K562 (cell line): Measurements from ENCODE around the gene ABHD5. TPM values are rescaled to one million over a fixed set of nuclear protein-coding genes. Genes with fewer than 3 reads are reported as not detected.

Source experiments
- ATAC-seq: fragments of 200-7000 bp; cut with Tn5 transposase; 3 replicates; pipeline ENCODE4 v1.9.1; 2020; ENCODE audit warnings: moderate library complexity
- BruUV-seq: library from RNA; stranded (reverse); fragments of 400-500 nt; replicated peaks from 2 replicates; lab custom pipeline; 2021; lab: Mats Ljungman, UMichigan
- CTCF ChIA-PET: fragments of 300-600 bp; formaldehyde crosslinking; extraction: SDS; loops from one replicate; lab custom pipeline; 2021; ENCODE audit warnings: low intra/inter-chr PET ratio; lab: Yijun Ruan, JAX
- POLR2A ChIA-PET: fragments of 300-600, 350-650 bp; sonication (Branson Sonifier 250); formaldehyde crosslinking; extraction: SDS; loops from one replicate; lab custom pipeline; 2021; ENCODE audit warnings: antibody characterized with exemption, inconsistent platforms; lab: Yijun Ruan, JAX
- DNase-seq, 4 experiments: peaks; one replicate each; pipeline versions ENCODE4 v3.0.0 to v3.0.0-alpha.2; 2011 to 2018; ENCODE audit warnings: low spot score in 3 of 4, mixed read lengths in 3 of 4; ENCODE audit errors: extremely low read depth in 1 of 4
- FAIRE-seq: peaks from 2 replicates; lab custom pipeline; 2011; peaks lifted over from hg19 to GRCh38; lab: Jason Lieb, UNC
- H2AFZ ChIP-seq: 2 replicates; pipeline ENCODE4 v1.6.0; 2011; ENCODE audit warnings: low read depth, low read length, control low read depth, inconsistent platforms
- H3K27ac ChIP-seq: fragments of 200-600 bp; 3 replicates; pipeline ENCODE4 v1.8.0; 2011; ENCODE audit warnings: low read depth, mild to moderate bottlenecking, control low read depth, inconsistent platforms, low read length, moderate library complexity, mixed read lengths; ENCODE audit errors: extremely low read depth
- H3K27me3 ChIP-seq, 2 experiments: fragments of 300-600 bp in 1 of 2; 2 replicates in 1 of 2; 3 replicates in 1 of 2; pipeline versions ENCODE4 v1.6.0 to v1.8.0; 2011; ENCODE audit warnings: inconsistent platforms in 2 of 2, low read length in 2 of 2, mild to moderate bottlenecking in 1 of 2, mixed read lengths in 1 of 2, moderate library complexity in 1 of 2; ENCODE audit not compliant: control insufficient read depth in 2 of 2, insufficient read depth in 2 of 2
- H3K36me3 ChIP-seq: fragments of 300-600 bp; 3 replicates; pipeline ENCODE4 v1.8.0; 2011; ENCODE audit warnings: mild to moderate bottlenecking, low read length, inconsistent platforms; ENCODE audit not compliant: control insufficient read depth, insufficient read depth
- H3K4me1 ChIP-seq, 2 experiments: fragments of 200-600 bp in 1 of 2; replicated peaks in 1 of 2; 2 replicates in 1 of 2; 3 replicates in 1 of 2; pipeline versions ENCODE4 v1.5.1 to v1.8.0; 2011; ENCODE audit warnings: inconsistent platforms in 2 of 2, low read length in 2 of 2, mild to moderate bottlenecking in 1 of 2, mixed read lengths in 1 of 2, moderate library complexity in 1 of 2; ENCODE audit not compliant: control insufficient read depth in 2 of 2, insufficient read depth in 2 of 2
- H3K4me2 ChIP-seq: 2 replicates; pipeline ENCODE4 v1.6.1; 2011; ENCODE audit warnings: low read length, control low read depth, inconsistent platforms, mixed read lengths; ENCODE audit not compliant: insufficient read depth
- H3K4me3 ChIP-seq: fragments of 200-600 bp; sonication (generic), shearing (Covaris generic); 2 replicates; pipeline ENCODE4 v1.5.1; 2016; ENCODE audit warnings: control low read depth, inconsistent platforms
- H3K79me2 ChIP-seq: fragments of 200-600 bp; 3 replicates; pipeline ENCODE4 v1.8.0; 2011; ENCODE audit warnings: low read length, inconsistent platforms; ENCODE audit not compliant: control insufficient read depth, insufficient read depth
- H3K9ac ChIP-seq, 2 experiments: 2 replicates each; pipeline versions ENCODE4 v1.6.0 to v1.6.1; 2011; ENCODE audit warnings: low read depth in 2 of 2, low read length in 2 of 2, control low read depth in 1 of 2, inconsistent platforms in 1 of 2, mild to moderate bottlenecking in 1 of 2, mixed read lengths in 1 of 2; ENCODE audit not compliant: insufficient read depth in 1 of 2
- H3K9me1 ChIP-seq: one replicate; pipeline ENCODE4 v1.6.0; 2011; ENCODE audit warnings: inconsistent platforms, mild to moderate bottlenecking, low read length, moderate library complexity; ENCODE audit not compliant: control insufficient read depth, insufficient read depth
- H3K9me3 ChIP-seq: replicated peaks from 2 replicates; pipeline ENCODE4 v1.5.1; 2011; ENCODE audit warnings: low read depth, low read length, inconsistent platforms; ENCODE audit not compliant: control insufficient read depth, insufficient read depth
- H4K20me1 ChIP-seq: replicated peaks from 2 replicates; pipeline ENCODE4 v1.6.1; 2011; ENCODE audit warnings: low read length, inconsistent platforms, mixed read lengths; ENCODE audit not compliant: control insufficient read depth, insufficient read depth
- BCL6 ChIP-seq: fragments of 250-450 bp; sonication (Bioruptor Pico); IDR thresholded peaks from 2 replicates; pipeline ENCODE4 v1.4.0; 2020
- NR3C1 ChIP-seq: sonication (generic); formaldehyde crosslinking; IDR thresholded peaks from 2 replicates; pipeline ENCODE4 v1.8.1; 2022; ENCODE audit warnings: missing genetic modification reagents
- WGBS: fragments of 100-300 bp; shearing (Covaris generic); methylation state at CpG from one replicate; pipeline ENCODE4 v1.1.6; 2016; ENCODE audit warnings: low coverage, mixed read lengths; ENCODE audit not compliant: insufficient coverage; ENCODE audit errors: missing lambda C conversion rate; 5-methylcytosine and 5-hydroxymethylcytosine counted together
- in situ Hi-C: fragments of 300-500 bp; cut with MboI; formaldehyde crosslinking; loops from 4 replicates; pipeline ENCODE4 v1.15.0; 2018; ENCODE audit warnings: inconsistent platforms, mixed read lengths
- intact Hi-C: fragments of 100-400 bp; cut with micrococcal nuclease; formaldehyde crosslinking; loops from 2 replicates; pipeline ENCODE4 v1.14.2; 2022
- polyA plus RNA-seq, 8 experiments: library from polyadenylated mRNA; depleted of rRNA in 4 of 8; stranded (reverse) in 5 of 8; unstranded in 3 of 8; fragments of >200 nt; fragmentation: Nextera tagmentation in 2 of 8; fragmentation: Illumina TruSeq in 1 of 8; extraction: Ambion mirVana in 2 of 8; extraction: Trizol in 1 of 8; gene quantifications; 2 replicates each; pipeline versions ENCODE4 v1.2.1 to v1.2.3, GENCODE V29; 2011 to 2014; ENCODE audit warnings: inconsistent platforms in 1 of 8, missing spikeins in 1 of 8
- total RNA-seq, 7 experiments: library from RNA; depleted of rRNA in 6 of 7; stranded (reverse); fragments of >200 nt in 6 of 7; fragmentation: Illumina TruSeq in 2 of 7; extraction: Trizol in 2 of 7; gene quantifications; 2 replicates each; pipeline versions ENCODE4 v1.2.1 to v1.2.3, GENCODE V29; 2011 to 2021; ENCODE audit warnings: low replicate concordance in 1 of 7
- TF ChIP-seq, protein P1 (sequence below), 2 experiments: fragments of 200-800 bp in 1 of 2; sonication (Bioruptor generic) in 1 of 2; sonication (generic) in 1 of 2; formaldehyde crosslinking in 1 of 2; IDR thresholded peaks in 1 of 2; conservative IDR thresholded peaks in 1 of 2; 2 replicates each; pipeline versions ENCODE4 v1.5.0 to v1.6.1; 2016 to 2020; ENCODE audit warnings: missing compliant biosample characterization in 1 of 2, missing genetic modification characterization in 1 of 2, missing genetic modification reagents in 1 of 2
- TF ChIP-seq, protein P2 (sequence below): fragments of 250-450 bp; sonication (Bioruptor Pico); IDR thresholded peaks from 2 replicates; pipeline ENCODE4 v1.8.0; 2021; ENCODE audit warnings: moderate library complexity, mild to moderate bottlenecking, inconsistent platforms
- TF ChIP-seq, protein P3 (sequence below), 2 experiments: fragments of 450-650 bp in 1 of 2; sonication (generic) in 1 of 2; formaldehyde crosslinking in 1 of 2; IDR thresholded peaks in 1 of 2; conservative IDR thresholded peaks in 1 of 2; 2 replicates each; pipeline versions ENCODE4 v1.6.1 to v1.8.1; 2016 to 2023; ENCODE audit warnings: mild to moderate bottlenecking in 2 of 2, moderate library complexity in 2 of 2, inconsistent platforms in 1 of 2, missing genetic modification reagents in 1 of 2

Gene ABHD5
- total and polyA plus RNA-seq, 9 of the 15 experiments (the other 6 are each of a cell fraction or from before 2014, with no cell fraction given), result 27.8 to 61.7 (median 39.9) TPM

DNA sequence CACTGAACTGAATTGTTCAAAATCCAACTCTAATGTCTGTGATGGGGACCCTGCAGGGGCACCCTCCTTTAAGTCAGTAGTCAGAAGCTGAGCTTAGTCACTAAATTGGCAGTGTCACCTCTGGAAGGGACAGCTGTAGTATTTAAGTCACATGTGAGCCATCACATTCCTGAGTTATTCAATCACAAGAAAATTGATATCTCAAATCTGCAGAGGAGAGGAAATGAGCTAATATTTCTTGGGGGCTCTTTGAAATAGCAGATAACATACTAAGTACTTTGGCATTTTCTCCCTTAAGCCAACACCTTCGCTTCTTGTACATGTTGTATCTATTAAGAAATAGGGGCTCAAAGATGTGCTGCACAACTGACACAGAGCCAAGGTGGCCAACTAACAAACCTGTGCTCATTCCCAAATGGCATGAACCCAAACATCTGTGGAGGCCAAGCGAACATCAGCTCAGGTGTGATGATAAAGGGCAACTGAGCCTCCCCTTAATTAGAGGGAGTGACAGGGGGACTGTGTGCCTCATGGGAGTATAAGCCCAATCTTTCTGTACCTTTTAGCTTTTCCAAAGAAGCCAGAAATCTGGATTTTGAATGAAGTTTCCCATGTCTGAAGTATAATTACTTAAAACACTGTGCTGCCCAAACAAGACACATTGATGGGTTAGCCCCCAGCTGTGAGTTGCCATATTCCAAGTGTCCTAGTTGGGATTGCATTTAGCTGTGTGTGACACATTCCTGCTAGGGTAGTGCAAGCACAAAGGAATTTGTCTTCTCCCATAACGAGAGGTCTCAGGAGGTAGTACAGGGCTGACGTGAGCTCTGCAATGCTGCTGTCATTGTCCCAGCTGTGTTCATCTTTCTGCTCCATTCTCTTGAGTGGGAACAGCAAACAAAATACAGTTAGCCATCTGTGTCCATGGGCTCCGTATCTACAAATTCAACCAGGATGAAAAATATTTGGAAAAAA, 63.3 kb downstream of the ABHD5 start:
- Histone ChIP-seq H3K27ac (no peak overlapping the region), H3K79me2 (no peaks in the 10 kb centered on the region)
- ATAC-seq (no peak), DNase-seq (no peak)
- TF ChIP-seq, protein P1, sequence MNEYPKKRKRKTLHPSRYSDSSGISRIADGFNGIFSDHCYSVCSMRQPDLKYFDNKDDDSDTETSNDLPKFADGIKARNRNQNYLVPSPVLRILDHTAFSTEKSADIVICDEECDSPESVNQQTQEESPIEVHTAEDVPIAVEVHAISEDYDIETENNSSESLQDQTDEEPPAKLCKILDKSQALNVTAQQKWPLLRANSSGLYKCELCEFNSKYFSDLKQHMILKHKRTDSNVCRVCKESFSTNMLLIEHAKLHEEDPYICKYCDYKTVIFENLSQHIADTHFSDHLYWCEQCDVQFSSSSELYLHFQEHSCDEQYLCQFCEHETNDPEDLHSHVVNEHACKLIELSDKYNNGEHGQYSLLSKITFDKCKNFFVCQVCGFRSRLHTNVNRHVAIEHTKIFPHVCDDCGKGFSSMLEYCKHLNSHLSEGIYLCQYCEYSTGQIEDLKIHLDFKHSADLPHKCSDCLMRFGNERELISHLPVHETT (CRISPR knock-in tag; conservative IDR thresholded peaks at IDR 0.05 in 1 of 2, IDR thresholded peaks at IDR 0.05 in 1 of 2), result no peak
- TF ChIP-seq BCL6 (CRISPR knock-in tag) (no peak), NR3C1 (CRISPR knock-in tag) (no peak)
- TF ChIP-seq, protein P2, sequence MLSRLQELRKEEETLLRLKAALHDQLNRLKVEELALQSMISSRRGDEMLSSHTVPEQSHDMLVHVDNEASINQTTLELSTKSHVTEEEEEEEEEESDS, result no peak
- TF ChIP-seq, protein P3, sequence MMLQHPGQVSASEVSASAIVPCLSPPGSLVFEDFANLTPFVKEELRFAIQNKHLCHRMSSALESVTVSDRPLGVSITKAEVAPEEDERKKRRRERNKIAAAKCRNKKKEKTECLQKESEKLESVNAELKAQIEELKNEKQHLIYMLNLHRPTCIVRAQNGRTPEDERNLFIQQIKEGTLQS (IDR thresholded peaks at IDR 0.05), result no peak
- TF ChIP-seq, protein P3 (CRISPR knock-in tag; conservative IDR thresholded peaks at IDR 0.05), result no peak
- TF ChIP-seq, all 486 proteins: peak for 0
- no peak for FAIRE-seq
- Histone ChIP-seq H3K9me1 (no peaks in the 10 kb centered on the region), H3K9me3 (no peaks in the 10 kb centered on the region), H3K36me3 (no peaks in the 10 kb centered on the region), H3K27me3 (no peaks in the 10 kb centered on the region; a peak in 1 of 5 replicates), H3K4me3 (no peak overlapping the region), H3K4me1 (peaks cover 0 to 8% of the 10 kb centered on the region in 2 experiments; a peak in 1 of 5 replicates), H3K9ac (no peak overlapping the region), H4K20me1 (0 out of 2 replicates have a peak, but pooled peaks cover 3% of the 10 kb centered on the region), H2AFZ (no peak overlapping the region), H3K4me2 (no peak overlapping the region)
- BruUV-seq, result no TSS peak
- in situ Hi-C loops (no loop called here), intact Hi-C loops (no loop called here)
- CTCF ChIA-PET, result no interaction called here
- 9% methylated on average over 5 of the region's 5 CpGs for WGBS
- POLR2A ChIA-PET, result interaction anchor here (0.6 to 4.5 kb wide), 5 partner anchors 11 to 617 kb away, joined by 3 to 13 read pairs (median 3); no protein-coding TSS in a partner anchor
